Urothelium cell line (cell line): ENCODE results near the gene SPATA22.
"Not testable (repeated sequence)": the region's sequence is repeated elsewhere in the genome, so short reads cannot be mapped to it uniquely, and the experiment has no call there.

Experiments used
- DNase-seq: peaks from one replicate; pipeline ENCODE4 v3.0.0; 2011; ENCODE audit warnings: low spot score, mixed read lengths
- FAIRE-seq: peaks from 2 replicates; lab custom pipeline; 2011; peaks lifted over from hg19 to GRCh38; lab: Jason Lieb, UNC

The SPATA22 gene

GRCh38 chr17:3475251-3475685 lies 3.6 kb upstream of the SPATA22 start:
- FAIRE-seq = no peak
- DNase-seq = no peak

DNA sequence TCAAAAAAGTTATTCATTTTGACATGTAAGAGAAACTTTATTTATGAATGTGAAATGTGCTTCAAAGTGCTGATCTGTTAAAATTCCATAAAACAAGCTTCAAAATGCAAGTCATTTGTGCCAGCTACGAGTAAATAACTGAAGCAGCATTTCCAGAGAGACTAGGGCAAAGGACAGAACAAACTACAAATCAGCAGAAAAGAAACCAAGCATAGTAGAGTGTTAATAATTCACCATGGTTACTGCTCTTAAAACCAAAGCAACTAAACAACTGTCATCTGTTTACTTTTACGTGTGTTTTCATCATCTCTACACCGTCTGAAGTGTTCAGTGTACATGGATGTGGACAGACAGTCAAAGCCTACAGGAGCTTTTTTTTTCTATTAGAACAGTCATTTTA lies 2.6 kb upstream of the SPATA22 start:
- DNase-seq = no peak
- FAIRE-seq = no peak

DNA sequence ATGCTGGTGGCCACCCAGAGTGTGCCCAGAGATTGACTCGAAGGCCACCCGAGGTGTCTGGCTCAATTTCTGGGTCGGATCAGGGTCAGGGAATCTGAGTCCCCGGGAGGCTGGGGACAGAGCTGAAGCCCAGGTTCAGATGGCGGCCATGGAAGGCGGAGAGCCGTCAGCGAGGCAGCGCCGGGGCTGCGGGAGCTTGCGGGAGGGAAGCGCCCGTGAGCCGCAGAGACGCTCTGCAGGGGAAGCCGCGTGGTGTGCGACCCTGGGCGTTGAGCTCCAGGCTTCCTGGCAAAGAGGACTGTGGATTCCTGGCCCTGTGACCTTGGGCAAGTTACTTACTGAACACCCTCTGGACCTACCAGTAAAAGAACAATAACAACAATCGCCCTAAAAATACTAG lies 518 bp upstream of the SPATA22 start:
- FAIRE-seq = no peak
- DNase-seq = no peak

DNA sequence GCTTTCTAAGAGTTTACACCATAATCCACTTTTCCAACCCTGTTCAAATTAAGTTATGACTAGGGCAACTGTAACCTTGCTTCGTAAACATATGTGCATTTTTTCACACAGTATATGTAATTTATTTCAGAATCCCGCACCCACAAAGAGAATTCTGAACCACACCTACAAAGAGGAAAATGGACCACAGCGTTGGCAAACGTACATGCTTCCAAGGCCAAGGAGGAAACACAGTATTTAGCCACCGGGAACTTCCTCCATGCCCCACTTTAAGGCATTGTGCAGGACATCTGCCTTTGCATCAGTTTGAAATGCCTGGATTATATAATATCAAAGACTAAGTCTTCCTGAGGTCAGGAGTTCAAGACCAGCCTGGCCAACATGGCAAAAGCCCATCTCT lies 2.1 kb downstream of the SPATA22 start:
- no peak for FAIRE-seq
- DNase-seq = no peak

DNA sequence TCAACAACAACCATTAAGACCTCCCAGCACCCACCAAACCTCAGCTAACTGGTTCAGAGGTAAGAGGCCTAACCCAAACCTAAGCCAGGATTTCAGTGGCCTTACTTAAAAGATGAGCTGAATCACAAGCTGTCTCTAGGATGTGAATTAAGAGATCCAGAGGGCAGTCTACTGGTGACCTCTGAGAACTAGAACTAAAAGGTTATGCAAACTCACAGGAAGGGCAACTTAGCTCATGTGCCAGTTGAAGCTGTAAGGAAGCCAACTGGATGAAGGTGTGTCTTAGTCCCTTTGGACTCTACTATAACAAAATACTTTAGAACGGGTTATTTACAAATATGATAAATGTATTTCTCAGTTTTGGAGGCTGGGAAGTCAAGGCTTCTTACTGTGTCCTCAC lies 5.3 kb downstream of the SPATA22 start:
- not testable (repeated sequence) for FAIRE-seq, DNase-seq

DNA sequence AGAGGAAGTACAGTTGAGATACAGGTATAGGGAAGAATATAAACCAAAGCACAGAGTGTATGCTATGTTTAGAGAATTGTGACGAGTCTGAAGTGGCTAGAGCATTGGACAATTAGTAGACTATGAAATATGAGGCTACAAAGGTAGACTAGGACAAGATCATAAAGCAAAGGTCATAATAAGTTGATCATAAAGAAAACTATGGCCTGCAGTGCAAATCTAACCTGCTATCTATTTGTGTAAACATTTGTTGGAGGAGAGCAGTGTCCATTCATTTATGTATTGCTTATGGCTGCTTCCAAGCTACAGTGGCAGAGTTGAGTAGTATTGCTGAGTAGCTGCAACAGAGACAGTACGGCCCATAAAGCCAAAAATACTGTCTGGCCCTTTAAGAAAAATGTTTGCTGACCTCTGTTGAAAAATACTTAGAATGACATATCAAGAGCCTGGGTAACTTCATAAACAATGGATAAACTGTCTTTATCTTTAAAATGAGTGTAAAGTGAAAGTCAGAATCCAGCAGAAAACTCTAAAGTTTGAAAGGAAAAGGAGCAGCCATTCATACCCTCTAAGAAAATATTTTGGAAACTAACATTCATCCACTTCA lies 23.5 kb downstream of the SPATA22 start:
- DNase-seq = no peak
- no peak for FAIRE-seq

DNA sequence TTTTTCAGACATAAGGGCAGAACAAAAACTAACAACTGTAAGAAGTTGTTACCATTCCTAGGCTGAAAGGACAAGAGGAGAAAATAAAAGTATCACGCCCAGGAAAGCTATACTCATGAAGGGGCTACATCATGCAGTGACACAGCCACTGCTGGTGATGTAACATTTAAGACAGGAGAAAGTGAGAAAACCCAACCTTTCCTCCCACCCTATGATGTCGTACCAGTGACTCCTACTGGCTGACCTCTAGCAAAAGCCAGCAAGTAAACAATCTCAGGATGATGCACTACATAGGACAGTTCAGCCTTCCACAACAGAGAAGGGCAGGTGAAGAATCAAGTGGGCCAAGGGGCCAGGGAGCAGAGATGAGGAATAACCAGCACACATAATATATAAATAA lies 24.0 kb downstream of the SPATA22 start:
- DNase-seq (peak; percentile 6), FAIRE-seq (no peak)

- DNase-seq = no peak
- FAIRE-seq = no peak
Observed at GRCh38 chr17:3440451-3440850, 31.2 kb downstream of the SPATA22 start.

GRCh38 chr17:3438368-3438767 lies 33.3 kb downstream of the SPATA22 start:
- no peak for DNase-seq
- FAIRE-seq = no peak

DNA sequence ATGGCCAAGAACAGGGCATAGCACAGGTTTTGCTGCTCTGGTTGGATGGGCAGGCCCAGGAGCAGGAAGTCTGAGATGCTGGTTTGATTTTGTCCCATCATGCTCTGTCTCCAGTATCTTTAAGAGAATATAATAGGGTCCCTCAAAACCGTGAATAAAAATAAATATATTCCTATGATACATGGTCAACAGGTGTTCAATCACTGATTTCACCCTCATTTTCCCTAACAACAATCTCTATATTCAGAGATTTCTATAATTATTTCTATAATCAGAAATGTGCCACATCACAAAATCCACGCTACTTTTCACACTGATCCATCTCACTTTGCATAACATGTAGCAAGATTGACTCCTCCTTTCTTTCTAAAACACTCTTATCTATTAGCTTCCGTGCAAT lies 37.9 kb downstream of the SPATA22 start, which contains the start of gene OR1E2:
Gene OR1E2 (minus strand): TSS at position 101 of the 400 bp plus-strand sequence. CDS start 0 bp downstream, at position 101.
- no peak for DNase-seq
- FAIRE-seq = no peak

DNA sequence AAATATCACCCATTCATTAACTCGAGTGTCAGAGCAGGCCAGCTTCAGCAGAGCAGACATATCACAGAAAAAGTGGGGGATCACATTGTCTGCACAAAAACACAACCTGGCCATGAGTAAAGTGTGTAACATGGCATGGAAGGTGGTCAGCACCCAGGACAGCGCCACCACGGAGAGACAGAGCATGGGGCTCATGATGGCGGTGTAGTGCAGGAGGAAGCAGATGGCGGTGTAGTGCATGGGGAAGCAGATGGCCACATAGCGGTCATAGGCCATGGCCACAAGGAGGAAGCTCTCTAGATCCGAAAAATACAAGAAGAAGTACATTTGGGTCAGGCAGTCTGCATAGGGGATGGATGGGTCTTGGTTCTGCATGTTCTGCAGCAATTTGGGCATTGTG lies 38.4 kb downstream of the SPATA22 start:
- FAIRE-seq = peak; percentile 77
- DNase-seq = not testable (repeated sequence)

DNA sequence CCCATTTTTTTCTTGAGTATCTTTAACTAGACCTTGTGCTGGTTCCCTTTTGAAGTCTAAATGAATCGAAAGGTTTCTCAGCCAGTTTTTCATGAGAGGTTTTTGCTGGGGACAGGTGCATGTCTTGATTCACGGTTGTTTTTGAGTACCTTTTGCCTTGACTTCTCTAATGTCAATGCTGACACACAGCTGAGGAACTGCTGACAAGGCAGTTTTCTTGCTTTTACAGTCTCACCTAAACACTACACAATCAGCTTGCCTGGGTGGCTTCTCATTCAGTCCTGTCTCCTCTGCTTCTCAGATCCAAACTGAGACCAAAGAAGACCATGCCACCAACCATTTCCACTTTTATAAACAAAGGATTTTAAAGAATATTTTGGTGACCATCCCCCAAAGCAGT lies 53.4 kb downstream of the SPATA22 start:
- FAIRE-seq (no peak), DNase-seq (no peak)

- no peak for FAIRE-seq
- no peak for DNase-seq
Observed at GRCh38 chr17:3415610-3416009, 56.0 kb downstream of the SPATA22 start.

DNA sequence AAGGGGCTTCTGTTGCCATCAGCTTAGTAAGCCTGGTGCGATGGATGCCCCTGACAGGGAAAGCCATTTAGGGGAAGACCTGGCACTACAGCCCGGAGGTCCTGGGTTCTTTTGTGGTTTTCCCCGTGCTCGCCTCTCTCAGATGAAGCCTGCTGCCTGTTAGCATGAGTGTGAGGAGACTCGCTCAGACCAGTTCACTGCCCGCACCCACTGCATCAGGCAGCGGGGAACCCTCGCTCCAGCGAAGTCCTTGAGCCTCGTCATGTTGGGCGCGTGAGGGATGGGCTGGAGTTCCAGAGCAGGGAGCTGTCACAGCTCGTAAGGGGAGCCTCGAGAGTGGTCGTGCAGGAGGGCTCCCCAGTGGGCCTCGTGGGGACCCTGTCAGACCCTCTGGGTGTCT lies 59.4 kb downstream of the SPATA22 start:
- not testable (repeated sequence) for FAIRE-seq, DNase-seq

- FAIRE-seq (no peak), DNase-seq (no peak)
Observed at GRCh38 chr17:3411070-3411469, 60.5 kb downstream of the SPATA22 start, which contains the start of gene OR3A3. TSS of gene OR3A3 (plus strand) at chr17:3411370.

DNA sequence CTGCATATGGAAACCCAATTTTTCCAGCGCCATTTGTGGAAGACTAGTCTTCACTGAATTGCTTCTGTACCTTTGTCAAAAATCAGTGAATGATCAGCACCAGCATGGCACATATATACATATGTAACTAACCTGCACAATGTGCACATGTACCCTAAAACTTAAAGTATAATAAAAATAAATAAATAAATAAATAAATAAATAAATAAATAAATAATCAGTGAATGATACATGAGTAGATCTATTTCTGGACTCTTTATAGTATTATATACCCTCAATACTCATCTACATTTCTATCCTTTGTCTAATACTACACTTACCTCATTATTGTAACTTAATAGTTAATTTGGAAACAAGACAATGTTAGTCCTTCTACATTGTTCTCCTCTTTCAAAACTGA lies 67.8 kb downstream of the SPATA22 start:
- not testable (repeated sequence) for FAIRE-seq, DNase-seq

DNA sequence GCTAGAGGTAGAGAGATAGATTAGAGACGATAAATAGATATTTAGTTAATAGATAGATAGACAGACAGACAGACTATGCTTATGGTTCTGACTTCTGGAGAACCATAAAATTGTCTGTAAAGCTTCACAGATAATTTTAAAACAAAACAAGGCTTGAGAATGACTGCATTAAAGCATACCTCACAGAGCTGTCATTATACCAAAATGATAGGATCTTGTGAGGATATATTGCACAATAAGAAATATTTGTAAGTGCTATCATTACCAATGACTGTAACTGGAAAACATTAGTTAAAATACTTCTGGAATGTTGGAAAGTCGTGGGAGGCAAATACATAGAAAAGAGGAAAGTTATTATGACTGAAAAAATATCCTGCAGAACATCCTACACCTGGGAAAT lies 69.8 kb downstream of the SPATA22 start:
- DNase-seq (no peak), FAIRE-seq (no peak)

DNA sequence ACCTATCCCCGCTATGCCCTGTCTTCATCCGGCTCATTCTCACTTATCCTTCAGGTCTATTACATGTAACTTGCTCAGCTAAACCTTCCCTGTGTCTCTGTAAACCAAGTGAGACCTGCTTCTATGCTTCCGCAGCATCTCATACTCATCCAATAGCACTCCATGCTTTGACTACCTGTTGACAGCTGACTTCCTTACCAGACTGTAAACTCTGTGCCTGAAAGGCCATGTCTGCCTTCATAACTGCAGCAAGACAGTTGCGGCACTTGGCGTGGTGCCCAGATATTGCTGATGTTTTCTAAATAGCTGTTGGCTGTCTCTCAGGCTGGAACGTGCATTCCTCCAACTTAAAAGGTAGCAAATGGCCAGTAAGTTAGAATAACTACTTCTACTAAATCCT lies 71.6 kb downstream of the SPATA22 start:
- DNase-seq (no peak), FAIRE-seq (no peak)

DNA sequence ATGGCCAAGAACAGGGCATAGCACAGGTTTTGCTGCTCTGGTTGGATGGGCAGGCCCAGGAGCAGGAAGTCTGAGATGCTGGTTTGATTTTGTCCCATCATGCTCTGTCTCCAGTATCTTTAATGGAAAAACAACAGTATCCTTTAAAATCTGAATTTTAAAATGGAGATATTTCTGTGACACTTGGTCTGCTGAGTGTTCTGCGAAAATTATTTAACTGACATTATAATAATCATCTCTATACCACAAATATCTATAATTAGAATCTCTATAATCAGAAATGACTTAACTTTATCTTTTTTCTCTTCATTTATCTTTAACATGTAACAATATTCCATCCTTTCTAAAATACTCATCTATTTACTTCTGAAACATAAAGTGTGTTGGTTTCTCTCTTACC lies 73.3 kb downstream of the SPATA22 start, which contains the start of gene OR1E1:
Gene OR1E1 (minus strand): TSS at position 101 of the 400 bp plus-strand sequence. CDS start 0 bp downstream, at position 101.
- DNase-seq (no peak), FAIRE-seq (no peak)

GRCh38 chr17:3397801-3398200 lies 73.8 kb downstream of the SPATA22 start:
- not testable (repeated sequence) for FAIRE-seq

More at GRCh38 chr17:3397801-3398200, 73.8 kb downstream of the SPATA22 start:
- peak; percentile 5 for DNase-seq
